Measurements from ENCODE around the gene ZNF565. TPM values are rescaled to one million over a fixed set of nuclear protein-coding genes. Genes with fewer than 3 reads are reported as not detected.

ZNF565 gene
- polyA plus RNA-seq, 1 of the 3 experiments (the other 2 are of a cell fraction), result 1.5 TPM

DNA sequence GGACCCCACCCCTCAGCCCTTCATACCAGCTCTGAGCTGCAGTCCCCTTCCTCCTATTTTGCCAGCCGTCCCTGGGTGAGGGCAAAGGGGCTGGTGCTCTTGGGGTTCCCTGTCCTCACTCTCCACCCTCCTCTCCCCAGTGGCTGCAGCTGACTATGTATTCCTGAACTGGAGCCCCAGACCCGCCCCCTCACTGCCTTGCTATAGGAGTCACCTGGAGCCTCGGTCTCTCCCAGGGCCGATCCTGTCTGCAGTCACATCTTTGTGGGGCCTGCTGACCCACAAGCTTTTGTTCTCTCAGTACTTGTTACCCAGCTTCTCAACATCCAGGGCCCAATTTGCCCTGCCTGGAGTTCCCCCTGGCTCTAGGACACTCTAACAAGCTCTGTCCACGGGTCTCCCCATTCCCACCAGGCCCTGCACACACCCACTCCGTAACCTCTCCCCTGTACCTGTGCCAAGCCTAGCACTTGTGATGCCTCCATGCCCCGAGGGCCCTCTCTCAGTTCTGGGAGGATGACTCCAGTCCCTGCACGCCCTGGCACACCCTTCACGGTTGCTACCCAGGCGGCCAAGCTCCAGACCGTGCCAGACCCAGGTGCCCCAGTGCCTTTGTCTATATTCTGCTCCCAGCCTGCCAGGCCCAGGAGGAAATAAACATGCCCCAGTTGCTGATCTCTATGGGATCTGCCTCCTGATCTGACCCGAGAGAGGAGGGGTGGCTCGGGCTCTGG is 64.6 kb downstream of the ZNF565 start:
- no peaks in the 10 kb centered on the region for H3K9me2 ChIP-seq
- ChIA-PET CTCF (interaction anchor here (1.1 to 2.4 kb wide), 2 partner anchors 20 to 22 kb away, joined by 3 to 9 read pairs; no protein-coding TSS in a partner anchor), POLR2A (no interaction called here)
- H3K27ac ChIP-seq (ENCODE audit: low read depth in 2 of 2, low read length in 1 of 2), result no peak overlapping the region
- WGBS (ENCODE audit: low lambda C conversion rate), result 93% methylated on average over 13 of the region's 13 CpGs
- no peak for DNase-seq
- H2AFZ ChIP-seq (ENCODE audit: low read depth), result no peak overlapping the region
- H3K79me2 ChIP-seq (ENCODE audit: insufficient read depth), result peaks cover 10% of the 10 kb centered on the region; the same call in 1 of the 2 replicates
- H4K20me1 ChIP-seq (ENCODE audit: insufficient read depth), result peaks cover 16% of the 10 kb centered on the region; the same call in 1 of the 2 replicates
- H3K9ac ChIP-seq, result no peak overlapping the region
- no peak overlapping the region for H3K4me2 ChIP-seq
- H3K27me3 ChIP-seq (ENCODE audit: insufficient read depth), result no peaks in the 10 kb centered on the region
- H3K4me3 ChIP-seq (ENCODE audit: low read depth in 2 of 2, low read length in 1 of 2), result no peak overlapping the region
- no peak for TF ChIP-seq YY1 (IDR thresholded peaks at IDR 0.05; ENCODE audit: low read depth)
- no peak for TF ChIP-seq SIN3A (IDR thresholded peaks at IDR 0.05; ENCODE audit: borderline replicate concordance, low read depth, low read length)
- no peak for TF ChIP-seq TEAD4 (IDR thresholded peaks at IDR 0.05; ENCODE audit: borderline replicate concordance, insufficient read depth)
- TF ChIP-seq, protein P1, sequence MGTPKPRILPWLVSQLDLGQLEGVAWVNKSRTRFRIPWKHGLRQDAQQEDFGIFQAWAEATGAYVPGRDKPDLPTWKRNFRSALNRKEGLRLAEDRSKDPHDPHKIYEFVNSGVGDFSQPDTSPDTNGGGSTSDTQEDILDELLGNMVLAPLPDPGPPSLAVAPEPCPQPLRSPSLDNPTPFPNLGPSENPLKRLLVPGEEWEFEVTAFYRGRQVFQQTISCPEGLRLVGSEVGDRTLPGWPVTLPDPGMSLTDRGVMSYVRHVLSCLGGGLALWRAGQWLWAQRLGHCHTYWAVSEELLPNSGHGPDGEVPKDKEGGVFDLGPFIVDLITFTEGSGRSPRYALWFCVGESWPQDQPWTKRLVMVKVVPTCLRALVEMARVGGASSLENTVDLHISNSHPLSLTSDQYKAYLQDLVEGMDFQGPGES (IDR thresholded peaks at IDR 0.05; ENCODE audit: low read depth, low read length), result no peak
- TF ChIP-seq, protein P2, sequence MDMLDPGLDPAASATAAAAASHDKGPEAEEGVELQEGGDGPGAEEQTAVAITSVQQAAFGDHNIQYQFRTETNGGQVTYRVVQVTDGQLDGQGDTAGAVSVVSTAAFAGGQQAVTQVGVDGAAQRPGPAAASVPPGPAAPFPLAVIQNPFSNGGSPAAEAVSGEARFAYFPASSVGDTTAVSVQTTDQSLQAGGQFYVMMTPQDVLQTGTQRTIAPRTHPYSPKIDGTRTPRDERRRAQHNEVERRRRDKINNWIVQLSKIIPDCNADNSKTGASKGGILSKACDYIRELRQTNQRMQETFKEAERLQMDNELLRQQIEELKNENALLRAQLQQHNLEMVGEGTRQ (IDR thresholded peaks at IDR 0.05; ENCODE audit: borderline replicate concordance, low read depth, low read length), result no peak
- no peak for TF ChIP-seq GATA2 (CRISPR knock-in tag; IDR thresholded peaks at IDR 0.05)
- TF ChIP-seq, protein P3, sequence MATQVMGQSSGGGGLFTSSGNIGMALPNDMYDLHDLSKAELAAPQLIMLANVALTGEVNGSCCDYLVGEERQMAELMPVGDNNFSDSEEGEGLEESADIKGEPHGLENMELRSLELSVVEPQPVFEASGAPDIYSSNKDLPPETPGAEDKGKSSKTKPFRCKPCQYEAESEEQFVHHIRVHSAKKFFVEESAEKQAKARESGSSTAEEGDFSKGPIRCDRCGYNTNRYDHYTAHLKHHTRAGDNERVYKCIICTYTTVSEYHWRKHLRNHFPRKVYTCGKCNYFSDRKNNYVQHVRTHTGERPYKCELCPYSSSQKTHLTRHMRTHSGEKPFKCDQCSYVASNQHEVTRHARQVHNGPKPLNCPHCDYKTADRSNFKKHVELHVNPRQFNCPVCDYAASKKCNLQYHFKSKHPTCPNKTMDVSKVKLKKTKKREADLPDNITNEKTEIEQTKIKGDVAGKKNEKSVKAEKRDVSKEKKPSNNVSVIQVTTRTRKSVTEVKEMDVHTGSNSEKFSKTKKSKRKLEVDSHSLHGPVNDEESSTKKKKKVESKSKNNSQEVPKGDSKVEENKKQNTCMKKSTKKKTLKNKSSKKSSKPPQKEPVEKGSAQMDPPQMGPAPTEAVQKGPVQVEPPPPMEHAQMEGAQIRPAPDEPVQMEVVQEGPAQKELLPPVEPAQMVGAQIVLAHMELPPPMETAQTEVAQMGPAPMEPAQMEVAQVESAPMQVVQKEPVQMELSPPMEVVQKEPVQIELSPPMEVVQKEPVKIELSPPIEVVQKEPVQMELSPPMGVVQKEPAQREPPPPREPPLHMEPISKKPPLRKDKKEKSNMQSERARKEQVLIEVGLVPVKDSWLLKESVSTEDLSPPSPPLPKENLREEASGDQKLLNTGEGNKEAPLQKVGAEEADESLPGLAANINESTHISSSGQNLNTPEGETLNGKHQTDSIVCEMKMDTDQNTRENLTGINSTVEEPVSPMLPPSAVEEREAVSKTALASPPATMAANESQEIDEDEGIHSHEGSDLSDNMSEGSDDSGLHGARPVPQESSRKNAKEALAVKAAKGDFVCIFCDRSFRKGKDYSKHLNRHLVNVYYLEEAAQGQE (IDR thresholded peaks at IDR 0.05; ENCODE audit: low read depth, low read length), result no peak
- TF ChIP-seq ELF1 (IDR thresholded peaks at IDR 0.05), result no peak
- TF ChIP-seq RXRA (IDR thresholded peaks at IDR 0.05; ENCODE audit: borderline replicate concordance, low read depth), result no peak
- TF ChIP-seq MXI1 (IDR thresholded peaks at IDR 0.05; ENCODE audit: low read depth, low read length), result no peak
- no peak for TF ChIP-seq EP300 (IDR thresholded peaks at IDR 0.05; ENCODE audit: borderline replicate concordance in 1 of 2, low read depth in 1 of 2, low read length in 1 of 2)
- TF ChIP-seq FOXJ3 (CRISPR knock-in tag; IDR thresholded peaks at IDR 0.05), result no peak
- no peak for TF ChIP-seq NRF1 (IDR thresholded peaks at IDR 0.05; ENCODE audit: low read depth, low read length)
- no peak for TF ChIP-seq MEF2A (IDR thresholded peaks at IDR 0.05; ENCODE audit: borderline replicate concordance, low read depth)
- no peak for TF ChIP-seq RAD21 (IDR thresholded peaks at IDR 0.05; ENCODE audit: low read length)
- no peaks in the 10 kb centered on the region for H3K4me1 ChIP-seq (ENCODE audit: control insufficient read depth in 1 of 2, insufficient read depth in 2 of 2, low read depth in 1 of 2, low read length in 1 of 2)
- peaks cover 15% of the 10 kb centered on the region for H3F3A ChIP-seq (replicated peaks; ENCODE audit: insufficient read depth)
- peaks cover 38 to 51% of the 10 kb centered on the region in 2 experiments for H3K36me3 ChIP-seq (replicated peaks in 1 of 2; ENCODE audit: control insufficient read depth in 1 of 2, insufficient read depth in 2 of 2, low read length in 1 of 2)
- H3K9me3 ChIP-seq, result no peaks in the 10 kb centered on the region
